Endodermal cell (in vitro differentiated cells): ENCODE data around the gene CSTF2T. TPM values are rescaled to one million over a fixed set of nuclear protein-coding genes. Genes with fewer than 3 reads are reported as not detected.
"Not testable (repeated sequence)": the region's sequence is repeated elsewhere in the genome, so short reads cannot be mapped to it uniquely, and the experiment has no call there.

Experiments used
- DNase-seq: peaks from one replicate; pipeline ENCODE4 v3.0.0-alpha.2; 2017
- H3K27ac ChIP-seq: 2 replicates; pipeline ENCODE4 v1.5.1; 2013; ENCODE audit warnings: mild to moderate bottlenecking, low read depth, low read length, moderate library complexity
- H3K27me3 ChIP-seq: 2 replicates; pipeline ENCODE4 v1.6.1; 2013; ENCODE audit warnings: mild to moderate bottlenecking, low read length, moderate library complexity; ENCODE audit not compliant: insufficient read depth, control insufficient read depth, poor library complexity, severe bottlenecking
- H3K36me3 ChIP-seq: 2 replicates; pipeline ENCODE4 v1.7.0; 2013; ENCODE audit warnings: mild to moderate bottlenecking, low read length, moderate library complexity; ENCODE audit not compliant: control insufficient read depth, insufficient read depth
- H3K4me1 ChIP-seq: one replicate; pipeline ENCODE4 v1.7.0; 2013; ENCODE audit warnings: low read length; ENCODE audit not compliant: control insufficient read depth, insufficient read depth
- H3K4me3 ChIP-seq: 2 replicates; pipeline ENCODE4 v1.5.1; 2013; ENCODE audit warnings: mild to moderate bottlenecking, low read length, moderate library complexity
- H3K9ac ChIP-seq: 2 replicates; pipeline ENCODE4 v1.6.1; 2013; ENCODE audit warnings: mild to moderate bottlenecking, low read length, moderate library complexity; ENCODE audit not compliant: poor library complexity, severe bottlenecking; ENCODE audit errors: extremely low read depth
- H3K9me3 ChIP-seq: 2 replicates; pipeline ENCODE4 v1.6.1; 2013; ENCODE audit warnings: mild to moderate bottlenecking, low read length, moderate library complexity; ENCODE audit not compliant: control insufficient read depth
- H3K27ac Mint-ChIP-seq: 2 replicates; pipeline ENCODE4 v1.8.0; 2020; ENCODE audit warnings: mixed read lengths
- H3K27me3 Mint-ChIP-seq: 2 replicates; pipeline ENCODE4 v1.8.0; 2021; ENCODE audit warnings: mild to moderate bottlenecking, mixed read lengths; ENCODE audit not compliant: insufficient read depth
- H3K36me3 Mint-ChIP-seq: 2 replicates; pipeline ENCODE4 v1.8.0; 2020; ENCODE audit warnings: low read depth, mixed read lengths
- H3K4me1 Mint-ChIP-seq: 2 replicates; pipeline ENCODE4 v1.8.0; 2020; ENCODE audit warnings: mixed read lengths
- H3K4me3 Mint-ChIP-seq: 2 replicates; pipeline ENCODE4 v1.8.0; 2020; ENCODE audit warnings: mild to moderate bottlenecking, moderate library complexity, mixed read lengths
- H3K9me3 Mint-ChIP-seq: 2 replicates; pipeline ENCODE4 v1.8.0; 2020; ENCODE audit warnings: mild to moderate bottlenecking, mixed read lengths
- CTCF ChIP-seq: fragments of 200-600 bp; sonication (generic); conservative IDR thresholded peaks from 2 replicates; pipeline ENCODE4 v1.5.0; 2021; ENCODE audit warnings: antibody characterized with exemption, mild to moderate bottlenecking
- WGBS, 2 experiments: methylation state at CpG; one replicate each; pipeline versions ENCODE4 v1.1.5 to v1.1.7; 2013; ENCODE audit warnings: missing lambda C conversion rate in 2 of 2, mixed read lengths in 1 of 2; ENCODE audit not compliant: insufficient coverage in 1 of 2, insufficient read length in 1 of 2; 5-methylcytosine and 5-hydroxymethylcytosine counted together
- total RNA-seq, 2 donors: library from RNA; stranded (reverse); fragmentation: NEBNext Ultra II Directional in 1 of 2; extraction: Animal tissue kit (Norgen Biotek cat#: 25700) in 1 of 2; gene quantifications; 2 replicates in 1 of 2; 3 replicates in 1 of 2; pipeline ENCODE4 v1.2.1, GENCODE V29; 2021

Gene CSTF2T
- total RNA-seq, 2 donors from 2014 or later: 26.9 to 32.9 TPM

DNA sequence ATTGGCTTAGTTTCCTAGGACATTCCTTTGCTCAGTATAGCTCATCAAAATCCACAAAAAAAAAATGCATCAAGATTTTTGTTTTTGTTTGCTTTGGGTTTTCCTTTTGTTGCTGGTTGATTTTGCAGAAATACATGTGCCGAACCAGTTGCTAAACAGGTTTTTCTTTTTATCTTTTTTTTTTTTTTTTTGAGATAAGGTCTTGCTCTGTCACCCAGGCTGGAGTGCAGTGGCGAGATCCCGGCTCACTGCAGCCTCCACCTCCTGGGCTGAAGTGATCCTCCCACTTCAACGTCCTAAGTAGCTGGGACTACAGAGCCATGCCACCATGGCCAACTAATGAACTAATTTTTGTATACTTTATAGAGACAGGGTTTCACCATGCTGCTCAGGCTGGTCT, 8.3 kb downstream of the CSTF2T start:
- Mint-ChIP-seq H3K4me3 (no peak overlapping the region), H3K27me3 (no peaks in the 10 kb centered on the region), H3K27ac (no peak overlapping the region), H3K36me3 (peaks cover 2% of the 10 kb centered on the region), H3K4me1 (peaks cover 8% of the 10 kb centered on the region), H3K9me3 (peaks cover 13% of the 10 kb centered on the region)
- H3K36me3 ChIP-seq: peaks cover 8% of the 10 kb centered on the region
- TF ChIP-seq CTCF: no peak
- no peaks in the 10 kb centered on the region for H3K27me3 ChIP-seq
- no peak overlapping the region for H3K27ac ChIP-seq
- no peak overlapping the region for H3K9ac ChIP-seq
- no peaks in the 10 kb centered on the region for H3K4me1 ChIP-seq
- H3K4me3 ChIP-seq: no peak overlapping the region
- 80 to 94% methylated on average over 1 to 4 of the region's 4 CpGs for WGBS, 2 experiments
- peaks cover 6% of the 10 kb centered on the region for H3K9me3 ChIP-seq
- DNase-seq: no peak

GRCh38 chr10:51689536-51689935, 9.9 kb downstream of the CSTF2T start:
- WGBS, 2 experiments: 95 to 100% methylated on average over 2 to 3 of the region's 3 CpGs
- no peak for DNase-seq
- H3K27ac ChIP-seq: no peak overlapping the region
- no peaks in the 10 kb centered on the region for H3K27me3 ChIP-seq
- no peaks in the 10 kb centered on the region for H3K4me1 ChIP-seq
- Mint-ChIP-seq H3K27ac (no peak overlapping the region), H3K9me3 (peaks cover 13% of the 10 kb centered on the region), H3K27me3 (no peaks in the 10 kb centered on the region), H3K36me3 (peaks cover 2% of the 10 kb centered on the region), H3K4me3 (no peak overlapping the region), H3K4me1 (peaks cover 7% of the 10 kb centered on the region)
- no peak overlapping the region for H3K9ac ChIP-seq
- no peak overlapping the region for H3K4me3 ChIP-seq
- no peaks in the 10 kb centered on the region for H3K36me3 ChIP-seq
- no peak for TF ChIP-seq CTCF
- H3K9me3 ChIP-seq: peaks cover 6% of the 10 kb centered on the region

DNA sequence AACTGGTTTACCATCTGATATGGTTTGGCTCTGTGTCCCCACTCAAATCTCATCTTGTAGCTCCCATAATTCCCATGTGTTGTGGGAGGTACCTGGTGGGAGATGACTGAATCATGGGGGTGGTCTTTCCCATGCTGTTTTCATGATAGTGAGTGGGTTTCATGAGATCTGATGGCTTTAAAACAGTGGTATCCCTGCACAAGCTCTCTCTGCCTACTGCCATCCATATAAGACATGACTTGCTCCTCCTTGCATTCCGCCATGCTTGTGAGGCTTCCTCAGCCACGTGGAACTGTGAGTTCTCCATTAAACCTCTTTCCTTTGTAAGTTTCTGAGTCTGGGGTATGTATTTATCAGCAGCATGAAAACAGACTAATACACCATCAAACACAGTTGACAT, 10.6 kb downstream of the CSTF2T start:
- not testable (repeated sequence) for H3K4me1 ChIP-seq, H3K9me3 ChIP-seq, H3K4me1 Mint-ChIP-seq, DNase-seq, H3K27me3 Mint-ChIP-seq, H3K27me3 ChIP-seq, H3K27ac ChIP-seq, H3K27ac Mint-ChIP-seq, H3K9ac ChIP-seq, H3K36me3 Mint-ChIP-seq, H3K4me3 Mint-ChIP-seq, H3K4me3 ChIP-seq, H3K36me3 ChIP-seq
- H3K9me3 Mint-ChIP-seq: peaks cover 13% of the 10 kb centered on the region
- 83 to 100% methylated on average over 2 of the region's 2 CpGs for WGBS, 2 experiments

- no peaks in the 10 kb centered on the region for H3K27me3 ChIP-seq
- no peak for DNase-seq
Observed at GRCh38 chr10:51687296-51687695, 12.1 kb downstream of the CSTF2T start.

More at GRCh38 chr10:51687296-51687695, 12.1 kb downstream of the CSTF2T start:
- WGBS, 2 experiments: 82% methylated on average over 1 of the region's 1 CpG; no CpG with 5 or more reads in 1 of the 2 experiments
- Histone ChIP-seq H3K4me3 (no peak overlapping the region), H3K27ac (no peak overlapping the region), H3K9ac (no peak overlapping the region), H3K36me3 (no peaks in the 10 kb centered on the region), H3K9me3 (peaks cover 6% of the 10 kb centered on the region), H3K4me1 (no peaks in the 10 kb centered on the region)
- Mint-ChIP-seq H3K4me1 (peaks cover 4% of the 10 kb centered on the region), H3K36me3 (peaks cover 2% of the 10 kb centered on the region), H3K4me3 (no peak overlapping the region), H3K9me3 (peaks cover 13% of the 10 kb centered on the region), H3K27ac (no peak overlapping the region), H3K27me3 (no peaks in the 10 kb centered on the region)
- no peak for TF ChIP-seq CTCF
